ENCODE results near the gene OGFRL1.
"Not testable (repeated sequence)": the region's sequence is repeated elsewhere in the genome, so short reads cannot be mapped to it uniquely, and the experiment has no call there.

DNA sequence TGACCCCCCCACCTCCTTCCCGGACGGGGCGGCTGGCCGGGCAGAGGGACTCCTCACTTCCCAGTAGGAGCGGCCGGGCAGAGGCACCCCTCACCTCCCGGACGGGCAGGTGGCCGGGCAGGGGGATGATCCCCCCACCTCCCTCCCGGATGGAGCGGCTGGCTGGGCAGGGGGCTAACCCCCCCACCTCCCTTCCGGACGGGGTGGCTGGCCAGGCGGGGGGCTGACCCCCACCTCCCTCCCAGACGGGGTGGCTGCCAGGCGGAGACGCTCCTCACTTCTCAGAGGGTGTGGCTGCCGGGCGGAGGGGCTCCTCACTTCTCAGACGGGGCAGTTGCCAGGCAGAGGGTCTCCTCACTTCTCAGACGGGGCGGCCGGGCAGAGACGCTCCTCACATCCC, 22.2 kb upstream of the OGFRL1 start:
- TF ChIP-seq CTCF, POLR2A (IDR thresholded peaks at IDR 0.05): not testable (repeated sequence)

Data from body of pancreas (tissue), 4 donors.